GM12864 (cell line): ENCODE results near the gene CKAP4.
A peak's percentile ranks its signal among the peaks of the same experiment; 100 is the strongest.

ENCODE experiments used
- DNase-seq: peaks from one replicate; pipeline ENCODE4 v3.0.0-alpha.2; 2011; ENCODE audit warnings: low read depth
- H3K4me3 ChIP-seq: 2 replicates; pipeline ENCODE4 v1.5.1; 2011; ENCODE audit warnings: mild to moderate bottlenecking, low read depth, low read length, control low read depth
- TF ChIP-seq, protein P1 (sequence below): IDR thresholded peaks from 2 replicates; pipeline ENCODE4 v1.5.1; 2011; ENCODE audit warnings: low read depth, mild to moderate bottlenecking, moderate library complexity, low read length, control low read depth, inconsistent platforms; ENCODE audit errors: missing control alignments

CKAP4 gene

DNA sequence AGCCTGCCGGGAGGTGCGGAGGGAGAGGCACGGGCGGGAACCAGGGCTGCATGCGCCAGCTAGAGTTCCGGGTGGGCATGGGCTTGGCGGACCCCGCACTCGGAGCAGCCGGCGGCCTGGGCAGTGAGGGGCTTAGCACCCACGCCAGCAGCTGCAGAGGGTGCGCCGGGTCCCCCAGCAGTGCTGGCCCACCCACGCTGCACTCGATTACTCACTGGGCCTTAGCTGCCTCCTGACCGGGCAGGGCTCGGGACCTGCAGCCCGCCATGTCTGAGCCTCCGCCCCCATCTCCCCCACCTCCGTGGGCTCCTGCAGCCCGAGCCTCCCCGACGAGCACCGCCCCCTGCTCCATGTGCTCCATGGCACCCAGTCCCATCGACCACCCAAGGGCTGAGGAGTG is 14.8 kb downstream of the CKAP4 start:
- TF ChIP-seq, protein P1, sequence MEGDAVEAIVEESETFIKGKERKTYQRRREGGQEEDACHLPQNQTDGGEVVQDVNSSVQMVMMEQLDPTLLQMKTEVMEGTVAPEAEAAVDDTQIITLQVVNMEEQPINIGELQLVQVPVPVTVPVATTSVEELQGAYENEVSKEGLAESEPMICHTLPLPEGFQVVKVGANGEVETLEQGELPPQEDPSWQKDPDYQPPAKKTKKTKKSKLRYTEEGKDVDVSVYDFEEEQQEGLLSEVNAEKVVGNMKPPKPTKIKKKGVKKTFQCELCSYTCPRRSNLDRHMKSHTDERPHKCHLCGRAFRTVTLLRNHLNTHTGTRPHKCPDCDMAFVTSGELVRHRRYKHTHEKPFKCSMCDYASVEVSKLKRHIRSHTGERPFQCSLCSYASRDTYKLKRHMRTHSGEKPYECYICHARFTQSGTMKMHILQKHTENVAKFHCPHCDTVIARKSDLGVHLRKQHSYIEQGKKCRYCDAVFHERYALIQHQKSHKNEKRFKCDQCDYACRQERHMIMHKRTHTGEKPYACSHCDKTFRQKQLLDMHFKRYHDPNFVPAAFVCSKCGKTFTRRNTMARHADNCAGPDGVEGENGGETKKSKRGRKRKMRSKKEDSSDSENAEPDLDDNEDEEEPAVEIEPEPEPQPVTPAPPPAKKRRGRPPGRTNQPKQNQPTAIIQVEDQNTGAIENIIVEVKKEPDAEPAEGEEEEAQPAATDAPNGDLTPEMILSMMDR, result no peak
- no peak for DNase-seq
- no peak overlapping the region for H3K4me3 ChIP-seq

DNA sequence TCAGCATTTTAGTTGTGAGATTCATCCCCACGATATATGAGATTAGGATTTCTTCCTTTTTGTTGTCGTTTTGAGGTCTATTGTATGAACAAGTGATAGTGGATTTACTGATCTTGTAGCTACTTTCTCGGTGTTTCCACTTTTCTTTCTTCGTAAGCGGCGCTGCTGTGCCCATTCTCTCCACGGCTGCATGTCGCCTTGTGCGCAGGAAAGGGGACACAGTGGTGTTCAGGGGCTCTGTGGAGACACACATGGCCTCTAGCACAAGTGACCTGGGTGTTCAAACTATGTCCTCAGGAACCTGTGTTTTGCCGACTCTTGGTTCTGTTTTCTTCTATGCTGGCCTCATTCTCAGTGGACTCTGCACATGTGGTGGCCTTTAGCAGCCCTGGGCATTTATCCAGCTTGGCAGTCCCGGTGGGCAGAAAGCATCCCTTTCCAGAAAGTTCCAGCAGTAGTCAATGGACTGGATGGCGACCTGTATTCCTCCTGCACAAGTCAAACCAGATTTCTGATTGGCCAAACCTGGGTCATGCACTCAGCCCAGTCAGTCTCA is 18.7 kb downstream of the CKAP4 start:
- H3K4me3 ChIP-seq, result no peak overlapping the region
- no peak for DNase-seq
- TF ChIP-seq, protein P1, result no peak

DNA sequence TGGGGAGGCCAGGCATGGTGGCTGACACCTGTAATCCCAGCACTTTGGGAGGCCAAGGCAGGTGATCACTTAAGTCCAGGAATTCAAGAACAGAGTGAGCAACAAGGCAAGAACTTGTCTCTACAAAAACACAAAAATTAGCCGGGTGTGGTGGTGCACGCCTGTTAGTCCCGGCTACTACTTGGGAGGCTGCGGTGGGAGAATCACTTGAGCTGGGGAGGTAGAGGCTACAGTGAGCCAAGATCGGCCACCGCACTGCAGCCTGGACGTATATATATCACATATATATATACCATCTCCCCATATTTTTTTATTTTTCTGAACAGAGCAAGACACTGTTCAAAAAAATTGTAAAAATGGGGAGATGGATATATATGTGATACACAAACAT is 19.5 kb downstream of the CKAP4 start:
- TF ChIP-seq, protein P1, result no peak

DNA sequence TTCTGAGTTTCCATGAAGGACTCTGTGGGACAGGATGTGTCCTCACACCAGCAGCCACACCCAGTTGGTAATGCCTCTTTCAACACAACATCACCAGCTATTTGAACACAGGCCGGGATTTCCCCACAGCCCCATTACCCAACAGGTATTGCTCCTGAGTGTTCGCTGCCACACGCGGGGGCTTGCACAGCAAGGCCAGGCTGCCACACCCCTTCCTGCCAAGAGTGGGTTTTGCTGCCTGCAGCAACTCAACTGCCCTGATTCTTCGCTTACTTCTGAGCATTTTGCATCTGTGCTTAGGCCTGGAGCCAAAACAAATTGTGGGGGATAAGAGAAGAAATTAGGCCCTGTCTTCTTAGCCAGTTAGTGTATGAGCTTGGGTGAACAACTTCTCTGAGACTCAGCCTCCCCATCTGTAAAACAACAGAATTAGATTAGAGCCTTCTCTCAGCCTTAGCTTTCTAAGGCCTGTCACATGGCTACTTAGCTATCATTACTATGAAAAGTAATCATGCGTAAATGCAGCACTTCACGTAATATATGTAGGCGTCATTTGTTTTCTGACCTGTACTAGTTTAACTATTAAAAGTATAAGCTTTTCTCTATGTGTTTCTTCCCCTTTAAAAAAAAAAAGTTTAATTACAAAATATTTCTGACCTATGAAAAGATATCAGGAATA is 20.0 kb downstream of the CKAP4 start:
- H3K4me3 ChIP-seq, result no peak overlapping the region
- TF ChIP-seq, protein P1, result no peak
- DNase-seq, result no peak

More for the DNA sequence above, 19.5 kb downstream of the CKAP4 start:
- no peak for DNase-seq
- no peak overlapping the region for H3K4me3 ChIP-seq

DNA sequence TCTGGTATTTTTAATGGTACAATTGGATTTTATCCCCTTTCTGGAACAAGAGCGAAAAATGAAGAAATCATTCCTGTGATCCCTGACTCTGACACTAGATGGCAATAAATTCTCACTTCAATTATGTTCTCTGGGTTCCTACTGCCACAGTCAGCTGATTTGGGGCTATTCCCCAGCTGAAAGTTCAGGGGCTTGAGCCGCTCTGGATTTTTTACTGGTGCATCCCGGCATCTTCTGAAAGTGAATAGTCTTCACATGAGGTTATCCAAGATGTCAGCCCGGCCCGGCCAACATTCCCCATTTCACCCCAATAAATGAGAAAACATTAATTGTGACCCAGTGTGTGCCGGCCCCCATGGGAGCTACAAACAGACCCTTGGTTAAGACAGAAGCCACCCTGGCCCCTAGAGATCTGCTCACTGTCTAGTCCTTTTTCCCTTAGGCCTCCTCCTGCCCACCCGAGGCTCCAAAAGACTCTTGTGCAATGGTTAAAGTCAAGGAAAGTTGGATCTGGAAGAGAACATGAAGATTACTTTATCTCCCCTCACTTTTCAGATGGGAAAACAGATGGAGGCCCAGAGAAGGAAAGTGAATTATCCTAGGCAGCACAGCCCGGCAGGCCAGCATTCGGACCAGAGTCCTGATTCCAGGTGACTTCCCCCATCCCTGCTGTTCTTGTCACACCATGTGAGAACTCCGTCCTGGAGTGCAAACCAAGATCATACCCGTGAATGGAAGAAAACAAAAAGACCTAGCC is 20.8 kb downstream of the CKAP4 start:
- DNase-seq, result no peak
- H3K4me3 ChIP-seq, result no peak overlapping the region
- TF ChIP-seq, protein P1, result peak; percentile 52

DNA sequence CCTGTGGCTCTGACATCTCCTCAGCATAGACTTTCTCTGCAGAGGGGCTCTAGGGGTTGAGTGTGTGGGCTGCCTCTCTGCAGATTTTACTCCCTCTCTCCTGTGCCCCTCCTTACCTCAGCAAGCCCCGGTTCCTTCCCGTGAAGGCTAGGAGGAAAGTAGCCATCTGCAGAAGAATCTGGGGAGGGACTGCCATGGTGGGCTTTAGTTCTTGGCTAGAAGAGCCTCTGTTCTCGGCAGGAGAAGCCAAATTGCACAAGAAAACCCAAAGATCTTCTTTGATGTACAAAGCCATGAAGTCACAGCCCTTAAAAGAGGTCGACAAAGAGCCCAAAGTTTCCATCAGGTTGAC is 23.5 kb downstream of the CKAP4 start:
- TF ChIP-seq, protein P1, result no peak
- no peak for DNase-seq
- no peak overlapping the region for H3K4me3 ChIP-seq
